ENCODE measurements around the gene EFCAB10. TPM values are rescaled to one million over a fixed set of nuclear protein-coding genes. Genes with fewer than 3 reads are reported as not detected.

The EFCAB10 gene
- total RNA-seq, 4 donors from 2014 or later, result not detected

GRCh38 chr7:105567821-105568220 is 13.5 kb downstream of the EFCAB10 start:
- DNase-seq (ENCODE audit: low spot score) (no peak), ATAC-seq (ENCODE audit: low FRiP score) (no peak)
- TF ChIP-seq CTCF (IDR thresholded peaks at IDR 0.05), result no peak

- ATAC-seq (ENCODE audit: low FRiP score) (no peak), DNase-seq (ENCODE audit: low spot score) (no peak)
- no peak for TF ChIP-seq CTCF (IDR thresholded peaks at IDR 0.05)
Observed at GRCh38 chr7:105567024-105567423, 14.3 kb downstream of the EFCAB10 start.

GRCh38 chr7:105565190-105565589 is 16.1 kb downstream of the EFCAB10 start:
- no peak for TF ChIP-seq CTCF (IDR thresholded peaks at IDR 0.05)
- no peak for ATAC-seq (ENCODE audit: low FRiP score)
- no peak for DNase-seq (ENCODE audit: low spot score)

- DNase-seq (ENCODE audit: low spot score) (no peak), ATAC-seq (ENCODE audit: low FRiP score) (no peak)
- TF ChIP-seq CTCF (IDR thresholded peaks at IDR 0.05), result no peak
Observed at GRCh38 chr7:105559926-105560325, 21.4 kb downstream of the EFCAB10 start.

GRCh38 chr7:105538339-105538738 is 43.0 kb downstream of the EFCAB10 start:
- no peak for TF ChIP-seq CTCF (IDR thresholded peaks at IDR 0.05)
- no peak for ATAC-seq (ENCODE audit: low FRiP score)

GRCh38 chr7:105532709-105533460 is 48.4 kb downstream of the EFCAB10 start:
- TF ChIP-seq CTCF (IDR thresholded peaks at IDR 0.05), result no peak
- DNase-seq (ENCODE audit: low spot score), result no peak
- ATAC-seq (ENCODE audit: low FRiP score), result no peak

More at GRCh38 chr7:105538339-105538738, 43.0 kb downstream of the EFCAB10 start:
- DNase-seq (ENCODE audit: low spot score), result no peak
